HEK293 (cell line): ENCODE data around the gene ETF1.

Experiments
- CTCF ChIP-seq: fragments of 450-650 bp; formaldehyde crosslinking; IDR thresholded peaks from 2 replicates; pipeline ENCODE4 v1.5.1; 2016; ENCODE audit warnings: missing biosample characterization, missing genetic modification characterization
- PRDM6 ChIP-seq: fragments of 450-650 bp; formaldehyde crosslinking; IDR thresholded peaks from 2 replicates; pipeline ENCODE4 v1.5.1; 2017; ENCODE audit warnings: missing biosample characterization, missing genetic modification characterization
- ZNF23 ChIP-seq: fragments of 450-650 bp; formaldehyde crosslinking; IDR thresholded peaks from 2 replicates; pipeline ENCODE4 v1.5.1; 2016; ENCODE audit warnings: missing biosample characterization, missing genetic modification characterization, borderline replicate concordance
- ZNF24 ChIP-seq: fragments of 450-650 bp; formaldehyde crosslinking; IDR thresholded peaks from 2 replicates; pipeline ENCODE4 v1.5.1; 2016; ENCODE audit warnings: missing biosample characterization, missing genetic modification characterization
- ZNF335 ChIP-seq: fragments of 450-650 bp; formaldehyde crosslinking; conservative IDR thresholded peaks from 2 replicates; pipeline ENCODE4 v1.5.1; 2016; ENCODE audit warnings: missing biosample characterization, missing genetic modification characterization
- ZNF398 ChIP-seq: fragments of 450-650 bp; formaldehyde crosslinking; IDR thresholded peaks from 2 replicates; pipeline ENCODE4 v1.5.1; 2017; ENCODE audit warnings: missing biosample characterization, missing genetic modification characterization
- ZNF510 ChIP-seq: fragments of 450-650 bp; formaldehyde crosslinking; IDR thresholded peaks from 2 replicates; pipeline ENCODE4 v1.5.1; 2018; ENCODE audit warnings: mild to moderate bottlenecking, missing genetic modification characterization, missing biosample characterization; ENCODE audit not compliant: insufficient replicate concordance
- ZNF670 ChIP-seq: fragments of 450-650 bp; formaldehyde crosslinking; IDR thresholded peaks from 2 replicates; pipeline ENCODE4 v1.5.1; 2016; ENCODE audit warnings: missing biosample characterization, missing genetic modification characterization, low read depth
- ZSCAN30 ChIP-seq: fragments of 450-650 bp; IDR thresholded peaks from 2 replicates; pipeline ENCODE4 v1.5.1; 2018; ENCODE audit warnings: missing biosample characterization, mild to moderate bottlenecking, missing genetic modification characterization, moderate library complexity
- TF ChIP-seq, protein P1 (sequence below): fragments of 450-650 bp; formaldehyde crosslinking; IDR thresholded peaks from 2 replicates; pipeline ENCODE4 v1.5.1; 2017; ENCODE audit warnings: missing biosample characterization, missing genetic modification characterization
- TF ChIP-seq, protein P2 (sequence below): fragments of 450-650 bp; formaldehyde crosslinking; IDR thresholded peaks from 2 replicates; pipeline ENCODE4 v1.5.1; 2016; ENCODE audit warnings: missing biosample characterization, missing genetic modification characterization

DNA sequence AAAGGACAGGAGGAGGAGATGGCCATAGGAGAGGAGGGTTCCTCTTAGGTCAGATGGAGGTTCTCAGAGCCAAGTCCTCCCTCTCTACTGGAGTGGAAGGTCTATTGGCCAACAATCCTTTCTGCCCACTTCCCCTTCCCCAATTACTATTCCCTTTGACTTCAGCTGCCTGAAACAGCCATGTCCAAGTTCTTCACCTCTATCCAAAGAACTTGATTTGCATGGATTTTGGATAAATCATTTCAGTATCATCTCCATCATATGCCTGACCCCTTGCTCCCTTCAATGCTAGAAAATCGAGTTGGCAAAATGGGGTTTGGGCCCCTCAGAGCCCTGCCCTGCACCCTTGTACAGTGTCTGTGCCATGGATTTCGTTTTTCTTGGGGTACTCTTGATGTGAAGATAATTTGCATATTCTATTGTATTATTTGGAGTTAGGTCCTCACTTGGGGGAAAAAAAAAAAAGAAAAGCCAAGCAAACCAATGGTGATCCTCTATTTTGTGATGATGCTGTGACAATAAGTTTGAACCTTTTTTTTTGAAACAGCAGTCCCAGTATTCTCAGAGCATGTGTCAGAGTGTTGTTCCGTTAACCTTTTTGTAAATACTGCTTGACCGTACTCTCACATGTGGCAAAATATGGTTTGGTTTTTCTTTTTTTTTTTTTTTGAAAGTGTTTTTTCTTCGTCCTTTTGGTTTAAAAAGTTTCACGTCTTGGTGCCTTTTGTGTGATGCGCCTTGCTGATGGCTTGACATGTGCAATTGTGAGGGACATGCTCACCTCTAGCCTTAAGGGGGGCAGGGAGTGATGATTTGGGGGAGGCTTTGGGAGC is 74.7 kb downstream of the ETF1 start:
- TF ChIP-seq CTCF (tag by site-specific recombination) (no peak), ZNF23 (tag by site-specific recombination) (no peak), ZNF510 (tag by site-specific recombination) (no peak), ZNF24 (tag by site-specific recombination) (no peak), ZNF335 (no peak), ZNF670 (tag by site-specific recombination) (no peak), ZNF398 (tag by site-specific recombination) (no peak), ZSCAN30 (tag by site-specific recombination) (no peak), PRDM6 (tag by site-specific recombination) (no peak)
- TF ChIP-seq, protein P1, sequence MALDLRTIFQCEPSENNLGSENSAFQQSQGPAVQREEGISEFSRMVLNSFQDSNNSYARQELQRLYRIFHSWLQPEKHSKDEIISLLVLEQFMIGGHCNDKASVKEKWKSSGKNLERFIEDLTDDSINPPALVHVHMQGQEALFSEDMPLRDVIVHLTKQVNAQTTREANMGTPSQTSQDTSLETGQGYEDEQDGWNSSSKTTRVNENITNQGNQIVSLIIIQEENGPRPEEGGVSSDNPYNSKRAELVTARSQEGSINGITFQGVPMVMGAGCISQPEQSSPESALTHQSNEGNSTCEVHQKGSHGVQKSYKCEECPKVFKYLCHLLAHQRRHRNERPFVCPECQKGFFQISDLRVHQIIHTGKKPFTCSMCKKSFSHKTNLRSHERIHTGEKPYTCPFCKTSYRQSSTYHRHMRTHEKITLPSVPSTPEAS (tag by site-specific recombination), result no peak
- TF ChIP-seq, protein P2, sequence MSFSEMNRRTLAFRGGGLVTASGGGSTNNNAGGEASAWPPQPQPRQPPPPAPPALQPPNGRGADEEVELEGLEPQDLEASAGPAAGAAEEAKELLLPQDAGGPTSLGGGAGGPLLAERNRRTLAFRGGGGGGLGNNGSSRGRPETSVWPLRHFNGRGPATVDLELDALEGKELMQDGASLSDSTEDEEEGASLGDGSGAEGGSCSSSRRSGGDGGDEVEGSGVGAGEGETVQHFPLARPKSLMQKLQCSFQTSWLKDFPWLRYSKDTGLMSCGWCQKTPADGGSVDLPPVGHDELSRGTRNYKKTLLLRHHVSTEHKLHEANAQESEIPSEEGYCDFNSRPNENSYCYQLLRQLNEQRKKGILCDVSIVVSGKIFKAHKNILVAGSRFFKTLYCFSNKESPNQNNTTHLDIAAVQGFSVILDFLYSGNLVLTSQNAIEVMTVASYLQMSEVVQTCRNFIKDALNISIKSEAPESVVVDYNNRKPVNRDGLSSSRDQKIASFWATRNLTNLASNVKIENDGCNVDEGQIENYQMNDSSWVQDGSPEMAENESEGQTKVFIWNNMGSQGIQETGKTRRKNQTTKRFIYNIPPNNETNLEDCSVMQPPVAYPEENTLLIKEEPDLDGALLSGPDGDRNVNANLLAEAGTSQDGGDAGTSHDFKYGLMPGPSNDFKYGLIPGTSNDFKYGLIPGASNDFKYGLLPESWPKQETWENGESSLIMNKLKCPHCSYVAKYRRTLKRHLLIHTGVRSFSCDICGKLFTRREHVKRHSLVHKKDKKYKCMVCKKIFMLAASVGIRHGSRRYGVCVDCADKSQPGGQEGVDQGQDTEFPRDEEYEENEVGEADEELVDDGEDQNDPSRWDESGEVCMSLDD, result no peak
